Measurements from ENCODE around the gene ADCY5.

ADCY5 gene

GRCh38 chr3:123318374-123318773 lies 130.5 kb downstream of the ADCY5 start:
- no peak for TF ChIP-seq CTCF (IDR thresholded peaks at IDR 0.05; ENCODE audit: low read length, missing control alignments)
- no peak for DNase-seq (ENCODE audit: low read depth)
- H3K4me3 ChIP-seq (replicated peaks; ENCODE audit: low read depth, low read length) = no peak overlapping the region

GRCh38 chr3:123317716-123318115 lies 131.2 kb downstream of the ADCY5 start:
- no peak for TF ChIP-seq CTCF (IDR thresholded peaks at IDR 0.05; ENCODE audit: low read length, missing control alignments)
- H3K4me3 ChIP-seq (replicated peaks; ENCODE audit: low read depth, low read length) = no peak overlapping the region
- no peak for DNase-seq (ENCODE audit: low read depth)

- no peak for TF ChIP-seq CTCF (IDR thresholded peaks at IDR 0.05; ENCODE audit: low read length, missing control alignments)
- no peak for DNase-seq (ENCODE audit: low read depth)
- H3K4me3 ChIP-seq (replicated peaks; ENCODE audit: low read depth, low read length) = no peak overlapping the region
Measured at GRCh38 chr3:123315271-123315595, 133.7 kb downstream of the ADCY5 start.

GRCh38 chr3:123314359-123315270 lies 134.3 kb downstream of the ADCY5 start:
- H3K4me3 ChIP-seq (replicated peaks; ENCODE audit: low read depth, low read length) = no peak overlapping the region
- no peak for TF ChIP-seq CTCF (IDR thresholded peaks at IDR 0.05; ENCODE audit: low read length, missing control alignments)
- DNase-seq (ENCODE audit: low read depth) = no peak

- TF ChIP-seq CTCF (IDR thresholded peaks at IDR 0.05; ENCODE audit: low read length, missing control alignments) = no peak
- no peak overlapping the region for H3K4me3 ChIP-seq (replicated peaks; ENCODE audit: low read depth, low read length)
- DNase-seq (ENCODE audit: low read depth) = no peak
Measured at GRCh38 chr3:123313889-123314288, 135.0 kb downstream of the ADCY5 start.

GRCh38 chr3:123312331-123313265 lies 136.3 kb downstream of the ADCY5 start:
- no peak for TF ChIP-seq CTCF (IDR thresholded peaks at IDR 0.05; ENCODE audit: low read length, missing control alignments)
- DNase-seq (ENCODE audit: low read depth) = no peak
- H3K4me3 ChIP-seq (replicated peaks; ENCODE audit: low read depth, low read length) = no peak overlapping the region

Data from fibroblast of pulmonary artery (primary cell).